Left kidney (tissue), 1 donor: ENCODE data around the gene RERE. TPM values are rescaled to one million over a fixed set of nuclear protein-coding genes. Genes with fewer than 3 reads are reported as not detected.

Source experiments
- polyA plus RNA-seq: library from polyadenylated mRNA; unstranded; fragments of 120-200 nt; gene quantifications from one replicate; pipeline ENCODE4 v1.2.1, GENCODE V29; 2013; ENCODE audit not compliant: insufficient read length

RERE gene
- polyA plus RNA-seq, 1 donor: 163 TPM

Other genes starting within 250 kb of the RERE start
- 873 TPM for gene ENO1, start 61.0 kb upstream of the RERE start, polyA plus RNA-seq
- gene CA6, start 128.2 kb upstream of the RERE start, polyA plus RNA-seq: 0.12 TPM
- not detected for gene SLC2A7, start 208.8 kb upstream of the RERE start, polyA plus RNA-seq